ENCODE measurements around the gene ZDHHC14.

Gene ZDHHC14

DNA sequence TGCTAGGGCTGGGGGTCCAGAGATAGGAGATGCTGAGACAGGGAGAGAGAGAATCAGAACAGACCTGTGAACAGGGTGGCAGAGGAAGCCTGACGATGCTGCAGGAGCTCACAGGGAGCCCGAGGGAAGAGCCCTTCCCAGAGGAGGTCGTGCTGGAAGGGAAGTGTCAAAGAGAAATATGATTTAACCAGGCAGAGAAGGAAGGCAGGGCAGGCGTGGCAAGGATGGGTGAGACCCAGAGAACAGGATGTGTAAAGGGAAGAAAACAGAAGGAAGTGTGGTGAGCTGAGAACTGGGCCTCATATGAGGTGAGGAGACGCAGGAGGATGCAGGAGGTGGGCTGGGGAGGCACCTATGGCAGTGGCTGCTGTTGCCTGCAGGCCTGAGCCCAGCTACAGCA, 105.6 kb downstream of the ZDHHC14 start:
- no peak for DNase-seq (ENCODE audit: insufficient read length, low spot score)

GRCh38 chr6:157487110-157487773, 106.3 kb downstream of the ZDHHC14 start:
- DNase-seq (ENCODE audit: insufficient read length, low spot score) (no peak), FAIRE-seq (no peak)

More for the DNA sequence above, 105.6 kb downstream of the ZDHHC14 start:
- no peak for FAIRE-seq

DNA sequence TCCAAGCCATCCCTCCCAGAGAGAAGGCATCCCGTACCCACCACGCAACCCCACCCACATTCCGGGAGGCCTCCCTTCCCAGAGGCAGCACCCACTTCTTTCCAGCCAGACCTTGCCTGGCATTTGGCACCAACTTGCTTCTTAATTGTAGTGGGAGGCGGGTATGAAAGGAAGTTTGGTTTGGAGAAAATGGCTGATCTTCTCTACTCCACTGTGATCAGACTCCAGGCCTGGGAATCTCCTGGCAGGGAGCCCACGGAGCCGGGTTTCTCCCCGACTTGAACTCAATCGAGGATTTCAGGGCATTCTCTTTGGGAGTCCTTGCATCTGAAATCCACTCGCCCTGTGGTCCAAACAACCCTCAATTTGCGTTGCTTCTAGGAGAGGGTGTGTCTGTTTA, 107.1 kb downstream of the ZDHHC14 start:
- no peak for DNase-seq (ENCODE audit: insufficient read length, low spot score)
- FAIRE-seq = no peak

DNA sequence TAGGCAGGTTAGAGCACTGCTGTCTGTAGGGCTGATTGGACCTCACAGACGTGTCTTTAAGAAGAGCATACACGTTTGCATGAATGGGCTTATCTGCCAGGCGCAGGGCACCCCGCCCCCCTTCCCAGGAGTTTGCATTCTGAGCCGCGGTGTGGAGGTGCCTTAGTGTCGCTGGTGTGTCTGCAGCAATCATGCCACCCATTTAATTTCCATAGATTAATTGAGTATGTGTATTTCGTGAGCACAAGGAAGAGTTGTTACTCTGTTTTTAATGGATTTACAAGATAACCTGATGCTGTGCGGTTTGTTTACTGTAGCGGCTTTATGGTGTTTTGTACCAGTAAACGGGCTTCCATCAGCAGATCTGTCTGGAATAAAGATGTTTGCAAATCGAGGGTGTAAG, 107.7 kb downstream of the ZDHHC14 start:
- DNase-seq (ENCODE audit: insufficient read length, low spot score) (no peak), FAIRE-seq (no peak)

- FAIRE-seq (no peak), DNase-seq (ENCODE audit: insufficient read length, low spot score) (no peak)
These were observed 109.8 kb downstream of the ZDHHC14 start for GRCh38 chr6:157490611-157491269.

DNA sequence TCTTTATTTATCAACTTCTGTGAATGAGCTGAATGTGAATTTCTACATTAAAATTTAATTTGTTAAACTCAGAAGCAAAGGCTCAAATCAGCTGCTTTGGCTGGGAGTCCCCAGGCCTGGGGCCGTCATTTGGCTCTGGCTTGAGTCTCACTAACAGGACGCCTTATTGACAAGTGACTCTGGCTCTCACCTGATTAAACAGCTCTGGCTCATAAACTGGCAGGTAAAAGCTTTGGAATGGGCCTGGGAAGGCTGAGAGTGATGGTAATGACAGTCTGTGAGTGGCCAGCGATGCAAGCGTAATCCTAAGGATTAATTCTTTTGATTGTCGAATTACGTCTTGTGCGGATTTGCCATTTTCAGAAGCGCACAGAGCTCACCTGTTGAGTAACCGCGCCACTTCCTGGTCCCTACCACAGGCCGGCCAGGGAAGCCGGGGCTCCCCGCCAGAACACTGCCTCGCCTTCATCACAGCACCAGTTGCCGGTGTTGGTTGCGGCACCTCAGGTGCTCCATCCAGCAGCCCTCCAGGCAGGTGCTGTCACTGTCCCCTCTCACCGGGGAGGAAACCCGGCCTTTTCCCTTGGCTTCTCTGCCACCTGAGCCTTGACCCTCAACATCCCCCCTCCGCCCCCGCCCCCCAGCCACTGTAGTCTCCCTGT, 110.7 kb downstream of the ZDHHC14 start:
- FAIRE-seq (no peak), DNase-seq (ENCODE audit: insufficient read length, low spot score) (no peak)

- DNase-seq (ENCODE audit: insufficient read length, low spot score) (no peak), FAIRE-seq (no peak)
These were observed 111.3 kb downstream of the ZDHHC14 start for GRCh38 chr6:157492249-157492648.

- no peak for FAIRE-seq
These were observed 111.8 kb downstream of the ZDHHC14 start for GRCh38 chr6:157492741-157493140.

DNA sequence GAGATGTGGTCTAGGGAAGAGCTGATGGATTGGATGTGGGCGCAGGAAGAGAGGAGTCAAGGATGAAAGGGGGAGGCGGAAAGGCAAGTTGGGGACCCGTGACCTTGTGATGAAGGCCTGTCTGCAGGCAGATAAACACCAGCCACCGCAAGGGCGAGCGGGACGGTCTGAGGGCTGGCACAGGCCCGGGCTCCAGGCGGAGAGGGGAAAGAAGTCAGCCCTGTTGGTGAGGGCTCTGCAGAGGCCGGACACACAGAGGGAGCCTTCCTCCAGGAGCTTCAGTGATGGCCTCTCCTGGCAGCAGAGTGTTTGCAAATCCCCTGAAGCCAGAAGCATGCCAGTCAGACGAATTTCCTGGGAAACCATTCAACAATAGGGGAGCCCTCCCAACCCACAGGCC, 112.2 kb downstream of the ZDHHC14 start:
- DNase-seq (ENCODE audit: insufficient read length, low spot score) = no peak
- FAIRE-seq = no peak

More at GRCh38 chr6:157492741-157493140, 111.8 kb downstream of the ZDHHC14 start:
- no peak for DNase-seq (ENCODE audit: insufficient read length, low spot score)

DNA sequence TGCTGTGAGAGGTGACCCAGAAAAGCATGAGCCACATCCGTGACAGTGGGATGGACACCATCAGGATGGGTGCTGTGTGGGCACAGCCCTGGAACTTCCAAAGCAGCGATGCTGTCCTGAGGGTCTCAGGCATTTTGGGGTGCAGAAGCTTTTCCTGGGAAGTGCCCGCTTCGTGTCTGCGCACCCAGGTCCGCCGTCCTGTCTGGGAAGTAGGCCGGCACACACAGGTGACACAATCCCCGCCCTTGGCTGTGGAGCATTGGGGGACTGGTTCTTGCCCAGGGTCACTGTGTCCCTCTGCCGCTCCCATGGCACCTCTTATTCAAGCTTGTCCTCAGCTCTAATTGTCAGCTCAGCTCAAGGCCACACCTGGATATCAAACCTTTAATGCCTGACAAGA, 112.6 kb downstream of the ZDHHC14 start:
- FAIRE-seq (no peak), DNase-seq (ENCODE audit: insufficient read length, low spot score) (no peak)

DNA sequence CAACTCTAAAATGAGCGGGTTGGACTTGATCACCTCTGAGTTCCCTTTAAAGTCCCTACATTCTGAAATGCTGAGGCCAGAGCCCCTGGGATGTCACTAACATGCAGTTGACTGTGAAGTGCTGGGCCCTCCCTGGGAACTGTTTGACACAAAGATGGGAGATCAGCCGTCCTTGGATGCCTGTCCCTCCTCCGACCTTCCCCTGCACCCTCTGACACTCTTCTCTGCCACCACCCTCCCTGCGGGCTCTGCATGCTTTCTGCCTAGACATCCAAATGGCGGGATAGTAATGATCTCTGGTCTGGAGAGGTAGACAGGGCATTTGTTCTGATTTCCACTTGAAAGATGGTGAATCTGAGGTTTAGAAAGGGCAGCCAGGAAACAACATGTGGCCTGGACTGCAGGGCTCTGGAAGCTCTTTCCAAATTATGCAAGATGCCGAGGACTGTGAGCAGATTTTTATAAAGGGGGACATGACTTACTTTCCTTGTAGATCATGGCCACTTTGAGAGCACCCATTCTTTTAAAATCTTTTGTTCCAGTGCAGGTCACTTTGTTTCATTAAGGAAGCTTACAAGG, 113.2 kb downstream of the ZDHHC14 start:
- no peak for FAIRE-seq
- DNase-seq (ENCODE audit: insufficient read length, low spot score) = no peak

GRCh38 chr6:157496534-157497095, 115.6 kb downstream of the ZDHHC14 start:
- DNase-seq (ENCODE audit: insufficient read length, low spot score) (no peak), FAIRE-seq (no peak)

GRCh38 chr6:157497579-157497978, 116.6 kb downstream of the ZDHHC14 start:
- FAIRE-seq (no peak), DNase-seq (ENCODE audit: insufficient read length, low spot score) (no peak)

- DNase-seq (ENCODE audit: insufficient read length, low spot score) (no peak), FAIRE-seq (no peak)
These were observed 117.8 kb downstream of the ZDHHC14 start for GRCh38 chr6:157498817-157499216.

DNA sequence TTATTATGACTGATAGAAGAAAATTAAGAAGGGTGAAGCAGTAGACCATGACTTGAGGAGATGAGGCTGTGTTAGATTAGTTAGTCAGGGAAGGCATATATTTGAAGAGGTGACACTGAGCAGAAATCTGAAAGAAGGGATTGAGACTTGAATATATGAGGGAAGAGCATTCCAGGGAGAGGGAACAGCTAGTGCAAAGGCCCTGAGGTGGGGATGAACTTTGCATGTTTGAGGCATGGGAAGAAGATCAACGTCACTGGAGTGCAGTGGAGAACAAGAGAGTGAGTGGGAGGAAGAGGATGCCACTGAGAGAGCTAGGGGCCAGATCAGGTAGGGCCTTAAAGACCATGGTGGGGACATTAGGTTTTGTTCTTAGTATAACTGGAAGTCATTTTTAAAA, 119.0 kb downstream of the ZDHHC14 start:
- no peak for FAIRE-seq

DNA sequence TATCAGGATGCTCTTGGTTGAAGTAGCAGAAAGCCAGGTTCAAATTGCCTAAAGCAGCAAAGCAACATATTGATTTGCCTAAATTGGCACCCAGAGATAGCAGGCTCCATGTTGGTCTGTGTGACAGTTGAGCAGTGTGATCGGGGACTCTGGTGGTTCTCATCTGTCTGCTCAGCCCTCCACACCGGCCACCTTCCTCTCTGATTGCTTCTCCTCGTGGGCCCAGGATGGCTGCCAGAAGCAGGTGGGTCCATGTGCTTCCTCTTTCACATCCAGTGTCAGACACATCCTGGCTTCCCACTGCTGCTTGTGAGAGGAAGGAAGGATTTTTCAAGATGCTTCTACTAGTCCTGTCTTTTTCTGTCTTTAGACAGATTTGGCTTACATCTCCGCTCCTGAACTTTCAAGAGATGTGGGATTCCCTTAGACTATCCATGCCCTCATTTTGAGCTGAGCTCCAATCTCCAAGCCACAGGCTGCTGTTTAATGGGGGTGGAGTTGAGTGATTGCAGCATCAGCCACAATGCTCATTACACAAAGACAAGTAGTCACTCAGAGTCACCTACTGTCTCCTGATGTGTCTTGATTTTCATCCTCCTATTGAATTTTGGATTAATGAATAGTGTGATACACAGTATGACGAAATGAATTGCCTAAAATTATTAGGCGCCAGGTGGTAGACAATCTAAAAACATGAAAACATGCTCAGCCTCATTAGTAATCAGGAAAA, 122.2 kb downstream of the ZDHHC14 start:
- DNase-seq (ENCODE audit: insufficient read length, low spot score) (no peak), FAIRE-seq (no peak)

More for the DNA sequence above, 119.0 kb downstream of the ZDHHC14 start:
- DNase-seq (ENCODE audit: insufficient read length, low spot score) = no peak

DNA sequence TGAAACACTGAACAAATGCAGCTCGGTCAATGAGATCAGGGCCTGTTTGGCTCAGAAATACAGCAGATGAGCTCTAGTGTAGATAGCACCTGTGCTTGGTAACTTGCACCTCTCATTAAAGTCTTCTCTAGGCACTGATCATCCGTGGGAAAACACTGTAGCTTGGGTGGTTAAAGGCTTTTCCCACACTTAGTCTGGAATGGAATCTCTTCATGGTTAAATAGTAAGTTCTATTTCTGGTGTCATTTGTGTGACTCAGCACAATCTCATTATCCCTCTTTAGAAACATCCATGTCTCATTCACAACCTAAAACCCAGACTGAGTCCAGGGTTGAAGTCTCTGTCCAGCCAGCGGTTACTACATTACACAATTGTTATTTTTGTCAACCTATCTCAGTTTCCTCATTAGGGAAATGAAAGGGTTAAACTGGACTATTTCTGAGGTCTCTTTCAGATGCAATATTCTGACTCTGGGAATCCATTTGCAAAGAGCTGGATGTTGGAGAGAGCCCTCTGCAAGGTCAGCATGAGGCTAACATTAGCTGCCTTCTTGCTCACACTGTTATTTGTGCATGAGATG, 125.0 kb downstream of the ZDHHC14 start:
- DNase-seq (ENCODE audit: insufficient read length, low spot score) (no peak), FAIRE-seq (no peak)

GRCh38 chr6:157510323-157511188, 129.6 kb downstream of the ZDHHC14 start:
- DNase-seq (ENCODE audit: insufficient read length, low spot score) (no peak), FAIRE-seq (peak; percentile 35)

DNA sequence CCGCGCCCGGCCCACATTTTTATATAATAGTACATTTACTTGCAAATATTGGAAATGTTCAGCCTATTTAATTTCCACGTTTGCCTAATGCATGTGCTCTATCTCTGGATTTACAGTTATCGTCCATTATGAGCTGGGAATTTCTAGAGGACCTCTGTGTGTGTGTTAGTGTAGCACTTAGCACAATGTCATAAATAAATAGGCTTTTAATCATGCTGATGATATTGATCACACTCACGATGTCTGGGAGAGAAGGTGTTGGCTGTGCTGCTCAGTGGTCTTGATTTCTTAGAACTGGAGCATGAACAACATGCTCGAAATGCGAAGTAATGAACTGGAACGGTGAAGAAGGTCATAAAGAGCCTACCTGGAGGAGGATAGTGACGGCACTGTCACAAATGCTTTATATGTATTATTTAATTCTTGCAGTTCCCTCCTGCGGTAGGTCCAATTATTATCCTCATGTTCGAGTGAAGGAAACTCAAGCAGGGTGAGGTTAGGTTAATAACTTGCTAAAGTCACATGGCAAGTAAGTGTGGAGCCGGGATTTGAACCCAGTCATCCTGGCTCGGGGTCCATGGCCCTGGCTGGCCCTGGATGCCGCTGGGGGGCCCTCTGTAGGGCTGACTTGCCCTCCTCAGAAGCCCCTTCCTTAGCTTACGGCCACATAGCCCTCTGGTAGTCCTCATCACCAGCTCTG, 130.8 kb downstream of the ZDHHC14 start:
- DNase-seq (ENCODE audit: insufficient read length, low spot score) (no peak), FAIRE-seq (no peak)
